Mucosa of descending colon (tissue), 3 donors: ENCODE data around the gene SLC4A8. TPM values are rescaled to one million over a fixed set of nuclear protein-coding genes. Genes with fewer than 3 reads are reported as not detected.

Experiments used
- ATAC-seq: fragments of 200-7000 bp; cut with Tn5 transposase; one replicate; pipeline ENCODE4 v1.9.1; 2020; ENCODE audit warnings: mild to moderate bottlenecking, moderate library complexity
- DNase-seq, 3 donors: peaks; one replicate each; pipeline ENCODE4 v3.0.0-alpha.2; 2020
- H3K36me3 ChIP-seq: fragments of 200-600 bp; one replicate; pipeline ENCODE4 v1.8.0; 2021; ENCODE audit warnings: low read depth, mild to moderate bottlenecking
- H3K4me1 ChIP-seq: fragments of 200-600 bp; one replicate; pipeline ENCODE4 v1.8.0; 2021; ENCODE audit warnings: low read depth, mild to moderate bottlenecking
- H3K4me3 ChIP-seq: fragments of 200-600 bp; one replicate; pipeline ENCODE4 v1.8.0; 2021; ENCODE audit warnings: mild to moderate bottlenecking
- H3K9me3 ChIP-seq: fragments of 200-600 bp; one replicate; pipeline ENCODE4 v1.8.0; 2021; ENCODE audit warnings: mild to moderate bottlenecking
- CTCF ChIP-seq: fragments of 200-600 bp; IDR thresholded peaks from one replicate; pipeline ENCODE4 v1.8.0; 2022; ENCODE audit warnings: antibody characterized with exemption, mild to moderate bottlenecking
- intact Hi-C, 2 donors: fragments of 100-400 bp; cut with DNase I in 1 of 2; cut with micrococcal nuclease in 1 of 2; formaldehyde crosslinking; loops; one replicate each; pipeline versions ENCODE4 v1.11.0 to v1.11.1; 2022; cut with DNase I, micrococcal nuclease
- total RNA-seq, 3 donors: library from RNA; stranded (reverse); fragmentation: NEBNext Ultra II Directional in 2 of 3; extraction: Animal tissue kit (Norgen Biotek cat#: 25700) in 2 of 3; gene quantifications; one replicate each; pipeline versions ENCODE4 v1.2.1 to v1.2.4, GENCODE V29; 2021 to 2023
- donor health status: DM: no; HTN: no; CAD: no; lungs with moderate emphysema.
- donor health status: DM: no; HTN: no; CAD: no.
- donor health status: DM: no; HTN: yes; CAD: no.

The SLC4A8 gene
- total RNA-seq, 3 donors from 2014 or later = 0.84 to 1.8 (median 1.5) TPM

DNA sequence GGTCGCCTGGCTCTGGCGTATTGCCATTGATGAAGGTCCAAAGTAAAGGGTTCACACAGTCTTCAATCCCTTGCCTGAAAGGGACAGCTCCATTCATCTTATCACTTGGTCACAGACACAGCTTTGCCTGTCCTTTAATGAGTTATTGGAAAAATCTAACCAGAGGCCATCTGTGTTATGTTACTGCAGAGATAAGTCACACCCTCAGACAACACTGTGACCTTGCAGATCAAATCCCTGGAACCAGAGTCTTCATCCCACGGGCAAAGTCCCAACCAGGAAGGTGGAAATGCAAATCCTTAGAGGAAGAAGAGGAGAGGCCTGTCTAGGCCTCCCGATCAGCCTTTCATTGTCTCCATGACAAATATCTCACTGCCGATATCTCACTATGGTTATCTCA lies 98.1 kb downstream of the SLC4A8 start:
- intact Hi-C loops = no loop called here
- H3K4me3 ChIP-seq = no peak overlapping the region
- H3K9me3 ChIP-seq = no peaks in the 10 kb centered on the region
- H3K36me3 ChIP-seq = no peaks in the 10 kb centered on the region
- DNase-seq (no peak), ATAC-seq (no peak)
- no peak for TF ChIP-seq CTCF
- no peaks in the 10 kb centered on the region for H3K4me1 ChIP-seq

GRCh38 chr12:51524386-51524901 lies 99.8 kb downstream of the SLC4A8 start:
- ATAC-seq (no peak), DNase-seq (no peak)
- no peaks in the 10 kb centered on the region for H3K36me3 ChIP-seq
- H3K9me3 ChIP-seq = no peaks in the 10 kb centered on the region
- H3K4me3 ChIP-seq = no peak overlapping the region
- no peak for TF ChIP-seq CTCF
- intact Hi-C loops = no loop called here
- H3K4me1 ChIP-seq = no peaks in the 10 kb centered on the region

DNA sequence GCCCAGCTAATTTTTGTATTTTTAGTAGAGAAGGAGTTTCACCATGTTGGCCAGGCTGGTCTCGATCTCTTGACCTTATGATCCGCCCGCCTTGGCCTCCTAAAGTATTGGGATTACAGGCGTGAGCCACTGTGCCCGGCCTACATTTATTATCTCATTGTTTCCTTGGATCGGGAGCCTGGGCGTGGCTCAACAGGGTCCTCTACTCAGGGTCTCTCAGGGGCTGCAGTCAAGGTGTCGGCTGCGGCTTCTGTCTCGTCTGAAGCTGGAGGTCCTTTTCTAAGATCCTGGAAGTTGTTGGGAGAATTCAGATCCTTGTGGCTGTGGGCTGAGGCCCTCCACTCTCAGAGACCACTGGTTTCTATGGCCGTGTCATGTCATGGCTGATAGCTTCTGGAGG lies 100.9 kb downstream of the SLC4A8 start:
- no peak for TF ChIP-seq CTCF
- intact Hi-C loops = no loop called here
- H3K4me3 ChIP-seq = no peak overlapping the region
- H3K9me3 ChIP-seq = no peaks in the 10 kb centered on the region
- ATAC-seq (no peak), DNase-seq (no peak)
- H3K36me3 ChIP-seq = no peaks in the 10 kb centered on the region
- no peaks in the 10 kb centered on the region for H3K4me1 ChIP-seq

- H3K9me3 ChIP-seq = no peaks in the 10 kb centered on the region
- no peaks in the 10 kb centered on the region for H3K36me3 ChIP-seq
- H3K4me3 ChIP-seq = no peak overlapping the region
- no peak for TF ChIP-seq CTCF
- intact Hi-C loops = no loop called here
- DNase-seq (no peak), ATAC-seq (no peak)
- no peaks in the 10 kb centered on the region for H3K4me1 ChIP-seq
Measured at GRCh38 chr12:51527966-51528365, 103.3 kb downstream of the SLC4A8 start.

DNA sequence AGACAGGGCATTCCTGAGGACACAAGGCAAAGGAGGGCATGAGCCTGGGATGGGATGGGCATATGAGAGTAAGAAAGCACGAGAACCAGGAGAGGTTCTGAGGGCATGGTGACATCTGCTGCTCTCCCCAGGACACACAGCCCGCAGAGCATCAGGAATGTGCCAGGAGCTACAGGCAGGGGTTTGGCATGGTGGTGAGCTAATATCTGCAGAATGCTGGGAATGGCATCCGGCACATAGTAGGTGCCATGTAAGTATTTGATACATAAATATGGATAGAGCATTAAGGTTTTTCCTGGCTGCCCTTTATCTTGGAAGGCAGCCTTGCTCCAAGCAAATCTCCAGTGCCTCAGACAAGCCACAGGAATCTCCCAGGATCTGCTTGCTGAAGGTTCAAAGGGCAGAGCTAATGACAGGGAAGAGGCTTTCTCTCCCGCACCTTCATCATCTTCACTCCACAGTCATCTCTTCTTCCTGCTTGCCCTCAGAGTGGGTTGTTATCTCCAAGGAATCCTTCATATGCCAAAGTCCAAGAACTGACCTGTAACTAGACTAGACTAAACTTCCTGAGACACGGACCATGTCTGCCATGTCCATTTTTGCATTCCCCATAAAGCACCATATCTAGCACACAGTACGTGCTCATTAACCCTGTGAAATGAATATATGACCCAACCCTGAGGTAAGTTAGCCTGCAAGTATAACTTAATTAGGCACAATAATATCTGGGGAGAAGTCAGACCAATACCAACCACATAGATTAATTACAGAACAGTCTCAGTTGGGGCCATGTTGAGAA lies 104.4 kb downstream of the SLC4A8 start:
- Histone ChIP-seq H3K4me3 (no peak overlapping the region), H3K4me1 (no peaks in the 10 kb centered on the region), H3K36me3 (no peaks in the 10 kb centered on the region), H3K9me3 (no peaks in the 10 kb centered on the region)
- intact Hi-C loops = no loop called here
- peak; percentile 37 for ATAC-seq
- DNase-seq = no peak
- no peak for TF ChIP-seq CTCF
